ENCODE measurements around the gene DSCAML1.

The DSCAML1 gene

GRCh38 chr11:117639601-117640000 is 157.4 kb downstream of the DSCAML1 start:
- no peak for DNase-seq (ENCODE audit: low read depth, low spot score)

- DNase-seq (ENCODE audit: low read depth, low spot score): no peak
Measured at GRCh38 chr11:117638911-117639543, 158.0 kb downstream of the DSCAML1 start.

GRCh38 chr11:117634756-117635603 is 162.0 kb downstream of the DSCAML1 start:
- no peak for DNase-seq (ENCODE audit: low read depth, low spot score)

GRCh38 chr11:117633976-117634755 is 162.8 kb downstream of the DSCAML1 start:
- DNase-seq (ENCODE audit: low read depth, low spot score): no peak

- no peak for DNase-seq (ENCODE audit: low read depth, low spot score)
Measured at GRCh38 chr11:117633186-117633754, 163.7 kb downstream of the DSCAML1 start.

GRCh38 chr11:117632306-117632705 is 164.7 kb downstream of the DSCAML1 start:
- DNase-seq (ENCODE audit: low read depth, low spot score): no peak

GRCh38 chr11:117631336-117632140 is 165.5 kb downstream of the DSCAML1 start:
- no peak for DNase-seq (ENCODE audit: low read depth, low spot score)

GRCh38 chr11:117629891-117630538 is 167.0 kb downstream of the DSCAML1 start:
- no peak for DNase-seq (ENCODE audit: low read depth, low spot score)

GRCh38 chr11:117629146-117629545 is 167.9 kb downstream of the DSCAML1 start:
- no peak for DNase-seq (ENCODE audit: low read depth, low spot score)

- no peak for DNase-seq (ENCODE audit: low read depth, low spot score)
Measured at GRCh38 chr11:117627259-117627658, 169.8 kb downstream of the DSCAML1 start.

GRCh38 chr11:117626576-117626975 is 170.4 kb downstream of the DSCAML1 start:
- DNase-seq (ENCODE audit: low read depth, low spot score): no peak

GRCh38 chr11:117625237-117625636 is 171.8 kb downstream of the DSCAML1 start:
- no peak for DNase-seq (ENCODE audit: low read depth, low spot score)

GRCh38 chr11:117623831-117624271 is 173.2 kb downstream of the DSCAML1 start:
- no peak for DNase-seq (ENCODE audit: low read depth, low spot score)

- no peak for DNase-seq (ENCODE audit: low read depth, low spot score)
Measured at GRCh38 chr11:117621226-117621625, 175.8 kb downstream of the DSCAML1 start.

- DNase-seq (ENCODE audit: low read depth, low spot score): no peak
Measured at GRCh38 chr11:117620659-117621058, 176.4 kb downstream of the DSCAML1 start.

- no peak for DNase-seq (ENCODE audit: low read depth, low spot score)
Measured at GRCh38 chr11:117620086-117620485, 176.9 kb downstream of the DSCAML1 start.

- no peak for DNase-seq (ENCODE audit: low read depth, low spot score)
Measured at GRCh38 chr11:117619661-117620060, 177.4 kb downstream of the DSCAML1 start.

- DNase-seq (ENCODE audit: low read depth, low spot score): no peak
Measured at GRCh38 chr11:117618982-117619355, 178.0 kb downstream of the DSCAML1 start.

- DNase-seq (ENCODE audit: low read depth, low spot score): no peak
Measured at GRCh38 chr11:117618302-117618981, 178.6 kb downstream of the DSCAML1 start.

- DNase-seq (ENCODE audit: low read depth, low spot score): no peak
Measured at GRCh38 chr11:117616979-117617378, 180.0 kb downstream of the DSCAML1 start.

Measured in activated CD4-positive, CD25-positive, alpha-beta regulatory T cell treated with anti-CD3 and anti-CD28 coated beads, Interleukin-2, amount 50 U/mL, for 16 hours (primary cell).